HG03139 (cell line): ENCODE results near the gene ANKS1B.
"Not testable (repeated sequence)": the region's sequence is repeated elsewhere in the genome, so short reads cannot be mapped to it uniquely, and the experiment has no call there.

Experiments used
- ATAC-seq: cut with Tn5 transposase; IDR thresholded peaks from one replicate; pipeline ENCODE4 v1.9.1; 2021; ENCODE audit not compliant: unreplicated experiment

The ANKS1B gene

GRCh38 chr12:99611117-99611516 lies 373.6 kb downstream of the ANKS1B start:
- ATAC-seq = no peak

DNA sequence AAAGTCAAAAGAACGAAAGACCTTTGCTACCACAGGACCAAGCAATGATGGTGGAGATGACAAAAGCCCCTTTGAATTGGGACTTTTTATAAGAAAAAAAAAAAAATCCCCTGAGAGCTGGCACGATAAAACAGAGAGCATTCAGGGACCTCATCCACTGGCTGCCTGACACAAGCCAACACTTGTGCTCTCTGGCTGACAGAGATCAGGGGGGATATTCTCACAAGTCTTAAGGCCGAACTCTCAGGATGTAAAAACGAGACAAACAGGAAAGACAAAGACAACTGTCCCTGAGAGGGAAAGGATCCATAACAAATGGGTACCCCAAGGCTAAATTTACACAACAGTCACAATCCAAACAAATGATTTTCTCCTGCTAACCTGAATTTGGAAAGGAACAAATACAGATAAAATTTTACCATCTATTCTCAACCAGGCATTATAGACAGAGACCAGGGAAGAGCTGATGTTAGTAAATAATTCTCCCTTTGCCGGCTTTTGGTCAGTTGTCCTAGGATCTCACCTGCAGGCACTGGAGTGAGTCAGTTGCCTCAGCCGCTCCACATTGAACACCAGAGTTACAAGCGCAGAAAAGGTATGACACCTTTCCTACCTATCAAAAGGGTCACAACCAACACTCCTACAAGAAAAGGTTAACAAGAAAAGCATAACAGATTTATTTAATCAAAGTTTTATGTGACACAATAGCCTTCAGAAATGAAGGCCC lies 375.1 kb downstream of the ANKS1B start:
- ATAC-seq = no peak

- peak; percentile 93 for ATAC-seq
These were observed 384.3 kb downstream of the ANKS1B start for GRCh38 chr12:99600388-99600787.

DNA sequence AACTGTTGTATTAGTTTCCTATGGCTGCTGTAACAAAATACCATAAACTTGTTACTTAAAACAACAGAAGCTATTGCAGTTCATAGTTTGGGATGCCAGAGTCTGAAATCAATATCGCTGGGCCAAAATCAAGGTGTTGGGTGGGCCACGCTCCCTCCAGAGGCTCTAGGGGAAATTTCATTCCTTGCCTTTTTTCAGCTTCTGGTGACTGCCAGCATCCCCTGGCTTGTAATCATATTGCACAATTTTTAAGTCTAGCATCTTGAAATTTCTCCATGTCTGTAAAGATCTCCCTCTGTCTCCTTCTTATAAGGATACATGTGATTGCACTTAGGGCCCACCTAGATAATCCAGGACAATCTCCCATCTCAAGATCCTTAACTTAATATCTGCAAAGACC lies 386.0 kb downstream of the ANKS1B start:
- ATAC-seq = no peak

GRCh38 chr12:99596762-99597161 lies 388.0 kb downstream of the ANKS1B start:
- ATAC-seq = no peak

DNA sequence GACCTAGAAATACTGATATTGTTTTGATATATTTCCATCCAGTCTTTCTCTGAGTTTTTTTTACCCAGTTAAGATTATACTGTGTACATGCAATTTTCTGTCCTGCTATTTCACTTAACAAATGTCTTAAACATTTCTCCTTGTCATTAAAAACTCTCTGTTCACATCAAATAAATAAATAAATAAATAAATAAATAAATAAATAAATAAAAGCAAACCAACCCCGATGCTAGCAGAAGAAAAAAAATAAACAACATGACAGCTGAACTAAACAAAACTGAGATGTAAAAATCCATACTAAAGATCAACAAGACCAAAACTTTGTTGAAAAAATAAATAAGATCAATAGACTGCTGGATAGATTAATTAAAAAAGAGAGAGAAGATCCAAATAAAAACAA lies 407.6 kb downstream of the ANKS1B start:
- ATAC-seq = not testable (repeated sequence)

DNA sequence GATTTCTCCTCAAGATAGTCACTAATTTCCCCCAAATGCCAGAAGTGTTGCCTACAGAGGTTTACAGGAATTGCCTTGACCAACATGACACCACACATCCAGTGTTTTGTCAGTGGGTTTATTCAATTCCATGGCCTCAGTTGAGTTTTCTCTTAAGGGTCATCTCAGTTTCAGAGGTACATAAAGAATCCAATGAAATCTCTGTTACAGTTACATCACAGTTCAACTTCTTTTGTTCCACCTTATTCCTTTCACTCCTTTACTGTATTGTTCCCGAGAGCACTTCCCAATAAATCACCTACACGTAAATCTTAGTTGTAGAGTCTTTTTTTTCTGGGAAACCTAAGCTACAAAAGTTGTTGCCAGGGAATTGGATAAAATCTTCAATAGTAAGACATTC lies 410.8 kb downstream of the ANKS1B start:
- ATAC-seq = no peak

DNA sequence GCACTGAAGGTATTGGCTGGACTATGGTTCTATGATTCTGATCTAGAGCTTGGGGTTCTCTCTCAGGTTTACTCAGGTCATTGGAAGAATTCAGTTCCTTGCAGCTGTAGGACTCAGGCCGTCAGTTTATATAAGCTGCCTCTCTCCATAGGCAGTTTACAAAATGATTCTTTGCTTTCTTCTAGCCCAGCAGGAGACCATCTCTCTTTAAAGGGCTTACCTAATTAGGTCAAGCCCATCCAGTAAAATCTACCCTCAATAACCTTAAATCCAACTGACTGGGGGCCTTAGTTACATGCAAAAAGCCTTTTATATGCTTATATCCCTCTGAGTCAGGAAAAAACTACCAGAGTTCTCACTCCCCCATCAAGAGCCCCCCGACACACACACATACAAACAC lies 417.7 kb downstream of the ANKS1B start:
- ATAC-seq = no peak

DNA sequence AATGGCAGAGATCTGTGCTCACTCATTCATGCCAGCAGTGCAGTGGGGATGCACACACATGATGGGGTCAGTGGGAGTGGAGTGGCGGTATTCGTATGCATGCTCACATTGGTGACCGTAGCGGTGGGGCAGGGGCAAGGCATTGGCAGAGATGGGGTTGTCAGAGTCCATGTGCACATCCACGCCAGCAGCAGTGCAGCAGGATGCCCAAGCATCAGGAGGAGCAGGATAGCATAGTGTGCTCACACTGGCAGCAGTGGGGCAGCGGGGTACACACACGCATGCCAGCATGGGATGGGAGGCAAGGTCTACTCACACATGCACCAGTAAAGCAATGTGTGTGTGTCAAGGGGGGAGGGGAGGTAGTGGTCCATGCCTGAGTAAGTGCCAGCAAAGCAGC lies 426.6 kb downstream of the ANKS1B start:
- no peak for ATAC-seq

- ATAC-seq = no peak
These were observed 431.3 kb downstream of the ANKS1B start for GRCh38 chr12:99553461-99553860.

DNA sequence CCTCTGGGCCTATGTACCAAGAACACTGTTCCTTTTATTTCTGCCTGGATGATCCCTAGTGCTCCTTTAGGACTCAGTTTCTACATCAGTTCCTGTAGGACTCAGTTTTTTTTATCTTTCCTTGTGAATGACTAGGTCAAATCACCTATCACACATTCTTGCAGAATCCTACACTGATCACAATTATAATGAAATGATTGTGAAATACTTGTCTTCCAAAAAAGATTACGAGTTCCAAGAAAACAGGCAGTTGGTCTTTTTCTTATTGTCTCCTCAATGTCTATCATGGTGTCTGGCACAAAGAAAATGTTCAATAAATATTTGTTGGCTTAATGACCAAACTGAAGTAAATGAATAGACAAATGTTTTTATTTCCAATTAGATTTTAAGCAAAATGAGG lies 432.7 kb downstream of the ANKS1B start:
- no peak for ATAC-seq

- ATAC-seq = no peak
These were observed 435.1 kb downstream of the ANKS1B start for GRCh38 chr12:99549651-99550050.

DNA sequence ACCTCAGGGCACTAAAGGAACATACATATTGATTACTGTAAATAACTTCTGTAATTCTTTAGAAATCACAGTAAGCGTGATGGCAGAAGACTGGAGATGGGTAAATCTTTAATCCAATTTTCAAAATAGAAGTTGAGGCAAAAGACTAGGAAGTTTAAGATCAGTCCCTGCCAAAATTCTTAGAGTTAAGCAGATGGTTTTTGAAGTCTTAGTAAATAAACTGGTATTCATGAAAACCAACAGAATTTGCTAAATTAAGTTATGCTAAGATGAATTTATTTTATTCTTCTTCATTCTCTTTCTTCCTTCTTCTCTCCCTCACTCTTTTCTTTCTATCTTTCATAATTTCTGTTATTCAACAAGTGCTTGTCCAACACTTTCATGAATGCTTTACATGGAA lies 435.5 kb downstream of the ANKS1B start:
- no peak for ATAC-seq

DNA sequence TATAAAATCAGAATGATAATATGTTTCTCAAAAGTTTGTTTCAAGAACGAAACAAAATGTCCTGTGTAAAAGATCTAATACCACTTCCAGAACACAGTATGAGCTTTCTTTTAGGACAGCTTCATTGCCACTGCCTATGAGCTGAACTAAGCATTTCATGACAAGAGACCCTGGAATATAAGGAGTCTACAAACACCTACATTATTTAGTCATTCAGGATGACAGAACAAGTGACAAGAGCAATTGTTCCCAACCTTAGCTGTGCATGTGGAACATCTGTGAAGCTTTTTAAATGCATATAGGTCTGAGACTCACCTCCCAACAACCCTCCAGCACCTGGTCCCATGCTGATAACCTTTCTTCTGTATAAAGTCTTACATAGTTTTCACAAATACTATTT lies 440.3 kb downstream of the ANKS1B start:
- ATAC-seq = no peak

GRCh38 chr12:99529966-99530365 lies 454.8 kb downstream of the ANKS1B start:
- ATAC-seq = peak; percentile 95

DNA sequence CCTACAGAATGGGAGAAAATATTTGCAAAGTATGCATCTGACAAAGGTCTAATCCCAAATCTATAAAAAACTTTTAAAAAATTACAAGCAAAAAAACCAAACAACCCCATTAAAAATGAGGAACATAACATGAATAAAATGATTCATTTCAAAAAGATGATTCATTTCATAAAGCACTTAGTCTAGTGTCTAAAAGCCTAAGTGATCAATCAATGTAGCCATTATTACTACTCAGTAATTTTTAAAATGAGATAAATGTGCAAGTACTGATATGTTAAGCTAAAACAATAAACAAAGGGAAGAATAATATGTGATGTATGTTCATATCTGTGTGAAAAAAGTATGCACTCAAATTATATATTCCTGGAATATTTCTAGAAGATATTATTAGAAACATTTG lies 456.3 kb downstream of the ANKS1B start:
- ATAC-seq = no peak

- ATAC-seq = no peak
These were observed 460.9 kb downstream of the ANKS1B start for GRCh38 chr12:99523853-99524252.

- no peak for ATAC-seq
These were observed 462.3 kb downstream of the ANKS1B start for GRCh38 chr12:99522456-99522855.

- no peak for ATAC-seq
These were observed 463.1 kb downstream of the ANKS1B start for GRCh38 chr12:99521664-99522063.

DNA sequence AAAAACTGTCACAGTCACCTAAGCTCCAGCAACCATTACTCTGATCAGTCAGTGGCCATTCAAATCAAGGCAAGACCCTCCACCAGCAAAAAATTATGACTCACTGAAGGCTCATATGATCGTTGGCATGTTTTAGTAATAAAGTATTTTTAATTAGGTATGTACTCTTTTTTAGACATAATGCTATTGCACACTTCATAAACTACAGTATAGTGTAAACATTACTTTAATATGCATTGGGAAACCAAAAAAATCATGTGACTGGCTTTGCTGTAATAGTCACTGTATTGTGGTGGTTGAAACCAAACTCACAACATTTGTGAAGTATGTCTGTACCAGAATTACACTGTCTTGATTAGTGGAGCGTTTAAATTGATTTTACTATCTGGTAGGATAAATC lies 471.7 kb downstream of the ANKS1B start:
- ATAC-seq = no peak

DNA sequence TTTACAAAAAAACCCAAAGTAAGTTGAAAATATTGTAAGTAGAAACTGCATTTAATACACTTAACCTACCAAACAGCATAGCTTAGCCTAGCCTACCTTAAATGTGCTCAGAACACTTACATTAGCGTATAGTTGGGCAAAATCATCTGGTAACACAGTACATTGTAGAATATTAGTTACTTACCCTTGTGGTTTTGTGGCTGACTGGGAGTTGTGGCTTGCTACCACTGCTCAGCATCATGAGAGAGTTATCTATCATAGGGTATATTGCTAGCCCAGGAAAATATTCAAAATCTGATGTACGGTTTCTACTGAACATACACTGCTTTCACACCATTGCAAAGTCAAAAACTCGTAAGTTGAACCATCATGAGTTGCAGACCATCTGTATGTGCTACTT lies 478.9 kb downstream of the ANKS1B start:
- ATAC-seq = no peak

DNA sequence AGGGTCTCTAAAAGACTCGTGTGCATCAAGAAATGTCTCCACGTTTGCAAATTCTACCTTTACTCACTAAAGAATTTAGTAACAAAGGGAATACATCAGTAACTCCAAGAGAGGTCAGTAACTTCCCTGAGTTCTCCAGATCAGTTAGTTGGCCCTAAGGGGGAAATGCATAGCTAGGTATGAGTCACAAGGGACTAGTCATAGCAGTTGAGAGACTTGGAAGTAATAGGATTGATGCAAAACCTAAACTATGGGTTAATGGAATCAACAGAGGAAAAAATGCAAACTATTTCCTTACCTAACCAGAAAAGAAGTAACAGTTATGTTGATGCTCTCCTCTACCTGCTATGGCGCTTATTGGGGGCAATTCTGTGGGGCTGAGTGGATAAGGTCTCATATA lies 486.0 kb downstream of the ANKS1B start:
- no peak for ATAC-seq

DNA sequence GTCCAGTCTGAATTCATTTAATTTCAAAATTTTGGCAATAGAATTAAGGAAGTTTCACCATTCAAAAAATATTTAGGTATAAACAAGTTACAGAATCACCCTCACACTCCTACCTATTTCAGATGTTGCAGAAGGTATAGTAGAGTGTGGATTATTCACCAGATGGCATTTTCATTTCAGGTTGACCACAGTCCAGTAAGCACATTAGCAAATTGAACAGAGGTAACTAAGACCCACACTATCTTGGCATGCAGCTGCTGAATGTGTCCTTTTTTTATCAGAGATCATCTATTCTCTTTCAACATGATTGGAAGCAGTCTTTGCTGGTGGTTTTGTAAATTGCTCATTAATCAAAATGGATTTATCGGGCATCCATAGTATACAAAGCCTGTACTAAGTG lies 488.9 kb downstream of the ANKS1B start:
- ATAC-seq = no peak
